Neural crest cell (in vitro differentiated cells): ENCODE results near the gene MADD. TPM values are rescaled to one million over a fixed set of nuclear protein-coding genes. Genes with fewer than 3 reads are reported as not detected.

Experiments
- DNase-seq: peaks from one replicate; pipeline ENCODE4 v3.0.0; 2021; ENCODE audit warnings: low read depth, mixed read lengths, low spot score
- H3K27ac Mint-ChIP-seq: one replicate; pipeline ENCODE4 v1.8.0; 2021; ENCODE audit warnings: mild to moderate bottlenecking, mixed read lengths; ENCODE audit not compliant: unreplicated experiment
- H3K27me3 Mint-ChIP-seq: 2 replicates; pipeline ENCODE4 v1.8.0; 2021; ENCODE audit warnings: low read depth, mild to moderate bottlenecking, mixed read lengths
- H3K36me3 Mint-ChIP-seq: 2 replicates; pipeline ENCODE4 v1.8.0; 2021; ENCODE audit warnings: low read depth, mild to moderate bottlenecking, mixed read lengths
- H3K4me1 Mint-ChIP-seq: 2 replicates; pipeline ENCODE4 v1.8.0; 2021; ENCODE audit warnings: mixed read lengths
- H3K4me3 Mint-ChIP-seq: one replicate; pipeline ENCODE4 v1.8.0; 2021; ENCODE audit warnings: mild to moderate bottlenecking, mixed read lengths
- H3K9me3 Mint-ChIP-seq: 2 replicates; pipeline ENCODE4 v1.8.0; 2021; ENCODE audit warnings: mixed read lengths
- CTCF ChIP-seq: fragments of 200-600 bp; sonication (generic); conservative IDR thresholded peaks from 2 replicates; pipeline ENCODE4 v1.5.0; 2021; ENCODE audit warnings: antibody characterized with exemption, mild to moderate bottlenecking
- total RNA-seq: library from RNA; stranded (reverse); gene quantifications from 2 replicates; pipeline ENCODE4 v1.2.1, GENCODE V29; 2021

Gene MADD
- total RNA-seq, 1 donor from 2014 or later, result 59.2 TPM

- peaks cover 5% of the 10 kb centered on the region for H3K36me3 Mint-ChIP-seq
- no peak for DNase-seq
- no peaks in the 10 kb centered on the region for H3K27me3 Mint-ChIP-seq
- H3K9me3 Mint-ChIP-seq, result no peaks in the 10 kb centered on the region
- H3K4me1 Mint-ChIP-seq, result peaks cover 15% of the 10 kb centered on the region
- no peak for TF ChIP-seq CTCF
- H3K4me3 Mint-ChIP-seq, result no peak overlapping the region
- H3K27ac Mint-ChIP-seq, result no peak overlapping the region
Observed at GRCh38 chr11:47276923-47277322, 7.0 kb downstream of the MADD start.

GRCh38 chr11:47278058-47278457 lies 8.1 kb downstream of the MADD start:
- DNase-seq, result no peak
- H3K4me3 Mint-ChIP-seq, result no peak overlapping the region
- no peak for TF ChIP-seq CTCF
- H3K9me3 Mint-ChIP-seq, result no peaks in the 10 kb centered on the region
- peaks cover 5% of the 10 kb centered on the region for H3K36me3 Mint-ChIP-seq
- peaks cover 4% of the 10 kb centered on the region for H3K4me1 Mint-ChIP-seq
- no peaks in the 10 kb centered on the region for H3K27me3 Mint-ChIP-seq
- H3K27ac Mint-ChIP-seq, result no peak overlapping the region

- TF ChIP-seq CTCF, result no peak
- Mint-ChIP-seq H3K36me3 (peaks cover 5% of the 10 kb centered on the region), H3K27ac (no peak overlapping the region), H3K27me3 (no peaks in the 10 kb centered on the region), H3K4me3 (no peak overlapping the region), H3K9me3 (no peaks in the 10 kb centered on the region), H3K4me1 (peaks cover 2% of the 10 kb centered on the region)
- DNase-seq, result no peak
Observed at GRCh38 chr11:47278769-47279168, 8.8 kb downstream of the MADD start.

GRCh38 chr11:47280099-47280498 lies 10.2 kb downstream of the MADD start:
- Mint-ChIP-seq H3K4me3 (no peak overlapping the region), H3K27ac (no peak overlapping the region), H3K36me3 (peaks cover 13% of the 10 kb centered on the region), H3K9me3 (no peaks in the 10 kb centered on the region), H3K27me3 (no peaks in the 10 kb centered on the region), H3K4me1 (no peaks in the 10 kb centered on the region)
- no peak for TF ChIP-seq CTCF
- DNase-seq, result no peak

- peaks cover 13% of the 10 kb centered on the region for H3K36me3 Mint-ChIP-seq
- no peaks in the 10 kb centered on the region for H3K9me3 Mint-ChIP-seq
- H3K27ac Mint-ChIP-seq, result no peak overlapping the region
- TF ChIP-seq CTCF, result no peak
- DNase-seq, result no peak
- no peak overlapping the region for H3K4me3 Mint-ChIP-seq
- H3K27me3 Mint-ChIP-seq, result no peaks in the 10 kb centered on the region
- H3K4me1 Mint-ChIP-seq, result no peaks in the 10 kb centered on the region
Observed at GRCh38 chr11:47280860-47281259, 10.9 kb downstream of the MADD start.

- H3K36me3 Mint-ChIP-seq, result peaks cover 7% of the 10 kb centered on the region
- no peaks in the 10 kb centered on the region for H3K27me3 Mint-ChIP-seq
- DNase-seq, result no peak
- H3K4me1 Mint-ChIP-seq, result no peaks in the 10 kb centered on the region
- no peak overlapping the region for H3K4me3 Mint-ChIP-seq
- TF ChIP-seq CTCF, result no peak
- no peaks in the 10 kb centered on the region for H3K9me3 Mint-ChIP-seq
- H3K27ac Mint-ChIP-seq, result peak overlapping the region; percentile 13
Observed at GRCh38 chr11:47282462-47282861, 12.5 kb downstream of the MADD start.
